ENCODE data around the gene EMP1. TPM values are rescaled to one million over a fixed set of nuclear protein-coding genes. Genes with fewer than 3 reads are reported as not detected.

The EMP1 gene
- polyA plus RNA-seq, 12 donors, result 93.7 to 319 (median 170) TPM

DNA sequence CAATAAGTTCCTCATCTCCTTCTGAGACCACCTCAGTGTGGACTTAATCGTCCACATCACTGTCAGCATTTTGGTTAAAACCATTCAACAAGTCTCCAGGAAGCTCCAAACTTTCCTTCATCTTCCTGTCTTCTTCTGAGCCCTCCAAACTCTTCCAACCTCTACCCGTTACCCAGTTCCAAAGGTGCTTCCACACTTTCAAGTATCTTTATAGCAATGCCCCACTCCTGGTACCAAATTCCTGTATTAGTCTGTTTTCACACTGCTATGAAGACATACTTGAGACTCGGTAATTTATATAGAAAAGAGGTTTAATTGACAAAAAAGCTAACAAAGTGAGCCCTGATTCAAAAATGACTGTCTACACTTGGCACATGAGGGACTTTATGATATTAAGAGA is 22.8 kb downstream of the EMP1 start:
- no peak for DNase-seq

DNA sequence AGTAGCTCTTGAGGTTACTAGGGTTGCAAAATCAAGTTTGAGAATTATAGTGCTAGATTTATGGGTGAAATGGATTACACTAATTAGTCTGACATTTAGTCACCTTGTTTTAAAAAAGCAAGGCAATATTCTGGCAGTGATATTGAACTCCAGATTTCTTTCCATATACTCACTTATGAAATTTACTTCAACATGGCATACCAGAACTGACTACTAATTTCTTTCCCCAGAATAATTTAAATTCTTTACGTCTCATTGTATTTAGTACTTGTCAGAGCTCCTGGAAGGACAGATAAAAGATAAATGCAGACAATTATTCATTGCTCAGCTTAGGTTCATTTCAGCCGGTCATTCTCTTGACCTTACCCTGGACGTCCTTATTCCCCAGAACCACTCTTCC is 24.3 kb downstream of the EMP1 start:
- DNase-seq, result no peak

DNA sequence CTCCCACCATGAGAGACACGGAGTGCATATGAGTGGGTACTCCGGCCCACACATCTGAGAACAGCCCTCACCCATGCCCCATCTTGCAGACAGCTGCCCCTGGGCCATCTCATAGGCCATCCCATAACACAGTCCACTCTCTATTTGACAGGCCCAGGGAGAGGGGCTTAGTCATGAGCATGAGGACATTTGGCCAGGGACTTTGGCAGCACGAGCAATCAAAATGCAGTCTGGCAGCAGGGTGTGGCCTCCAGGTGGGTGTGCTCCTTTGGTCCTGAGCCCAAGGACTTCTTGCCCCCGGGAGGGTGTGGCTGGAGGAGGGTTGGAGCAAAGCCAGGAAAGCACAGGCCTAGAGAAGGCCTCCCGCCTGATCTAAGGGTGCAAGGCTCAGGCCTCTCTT is 25.6 kb downstream of the EMP1 start:
- no peak for DNase-seq

DNA sequence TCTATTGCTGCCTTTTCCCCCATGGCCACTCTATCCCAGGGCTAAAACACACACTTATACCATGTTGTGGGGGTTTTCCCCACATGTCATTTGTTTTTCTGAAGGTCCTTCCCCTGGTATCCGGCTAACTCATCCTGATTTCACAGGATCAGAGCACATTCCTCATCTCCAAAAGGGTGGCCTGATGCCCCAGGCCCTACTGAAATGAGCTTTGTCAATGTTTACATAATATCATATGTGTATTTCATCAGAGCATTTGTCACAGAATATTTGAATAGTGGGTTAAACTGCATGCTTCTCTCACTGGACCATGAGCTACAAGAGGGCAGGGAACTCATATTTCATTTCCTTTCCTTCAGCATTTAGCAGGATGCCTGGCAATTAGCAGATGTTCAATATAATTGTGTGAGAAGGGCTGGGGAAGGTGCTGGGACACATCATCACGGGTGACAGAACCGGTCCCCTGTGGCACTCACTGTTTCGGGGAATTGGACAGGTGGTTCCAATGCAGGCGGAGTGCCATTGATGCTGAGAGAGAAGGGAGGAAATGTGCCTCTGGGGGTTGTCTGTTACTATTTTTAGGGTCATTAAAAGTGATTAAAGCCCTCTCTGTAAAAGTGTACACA is 26.8 kb downstream of the EMP1 start:
- no peak for DNase-seq

DNA sequence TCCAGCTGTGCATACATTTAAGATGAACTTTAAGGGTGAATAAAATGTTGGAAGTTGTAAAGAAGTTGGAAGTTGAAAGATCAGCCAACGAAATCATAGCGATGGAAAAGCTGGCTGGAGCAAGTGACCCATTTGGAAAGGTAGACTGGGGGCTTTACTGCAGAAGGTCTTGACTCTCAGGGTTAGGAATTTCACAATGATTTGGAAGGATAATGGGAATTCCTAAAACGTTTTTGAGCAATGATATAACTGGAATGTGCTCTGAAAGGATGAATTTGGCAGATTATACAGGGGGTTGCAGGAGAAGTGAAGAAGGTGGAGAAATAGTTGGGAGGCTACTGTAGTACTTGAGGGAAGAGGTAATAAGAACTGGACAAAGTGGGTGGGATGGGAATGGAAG is 27.4 kb downstream of the EMP1 start:
- no peak for DNase-seq

DNA sequence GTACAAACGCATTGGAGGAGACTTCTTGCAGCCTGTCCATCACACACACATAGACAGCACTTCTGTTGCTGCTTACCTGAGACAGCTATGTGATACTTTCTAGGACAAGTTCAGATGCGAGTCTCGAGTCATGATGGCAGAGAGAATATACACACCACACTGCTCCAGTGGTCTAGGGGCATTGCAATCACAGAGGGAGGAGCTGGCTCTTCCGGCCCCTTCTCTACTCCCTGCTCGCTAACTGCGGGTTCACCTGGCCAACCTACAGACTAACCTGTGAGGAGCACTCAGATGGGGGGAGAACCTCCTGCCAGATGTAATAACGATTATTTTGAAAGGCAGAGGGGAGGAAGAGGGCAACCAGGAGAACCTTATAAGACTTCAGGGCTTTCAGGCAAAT is 30.7 kb downstream of the EMP1 start:
- DNase-seq, result no peak

DNA sequence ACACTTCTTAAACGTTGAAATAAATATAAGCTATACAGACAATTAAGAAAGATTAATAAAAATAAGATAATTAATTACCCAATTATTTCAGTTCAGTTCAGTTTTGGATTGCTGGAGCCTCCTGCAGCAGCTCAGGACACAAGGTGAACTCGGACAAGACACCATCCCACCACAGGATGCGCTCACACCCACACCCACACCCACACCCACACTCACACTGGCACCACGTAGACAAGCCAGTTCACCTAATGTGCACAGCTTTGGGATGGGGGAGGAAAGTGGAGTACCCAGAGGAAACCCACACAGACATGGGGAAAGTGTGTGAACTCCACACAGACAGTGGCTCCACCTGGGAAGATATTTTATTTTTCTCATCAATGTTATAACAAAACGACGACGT is 32.1 kb downstream of the EMP1 start:
- DNase-seq, result no peak

DNA sequence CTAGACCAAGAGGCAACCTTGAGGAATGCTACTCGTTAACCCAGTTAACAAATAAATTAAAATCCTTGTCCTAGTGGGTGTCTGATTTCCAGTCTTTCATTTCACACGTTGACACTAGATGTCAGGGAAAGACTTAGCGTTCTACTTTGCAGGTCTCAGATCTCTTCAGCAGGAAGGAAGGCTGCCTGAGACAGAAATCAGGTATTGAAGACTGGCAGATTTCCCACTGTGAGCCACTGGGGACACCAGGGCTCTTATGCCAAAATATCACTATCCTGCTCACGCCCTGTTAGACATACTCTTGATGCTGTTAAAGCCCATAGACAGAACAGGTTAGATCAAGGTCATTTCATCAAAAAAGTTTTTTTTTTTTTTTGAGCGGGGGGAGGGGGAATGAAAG is 33.0 kb downstream of the EMP1 start:
- DNase-seq, result no peak

DNA sequence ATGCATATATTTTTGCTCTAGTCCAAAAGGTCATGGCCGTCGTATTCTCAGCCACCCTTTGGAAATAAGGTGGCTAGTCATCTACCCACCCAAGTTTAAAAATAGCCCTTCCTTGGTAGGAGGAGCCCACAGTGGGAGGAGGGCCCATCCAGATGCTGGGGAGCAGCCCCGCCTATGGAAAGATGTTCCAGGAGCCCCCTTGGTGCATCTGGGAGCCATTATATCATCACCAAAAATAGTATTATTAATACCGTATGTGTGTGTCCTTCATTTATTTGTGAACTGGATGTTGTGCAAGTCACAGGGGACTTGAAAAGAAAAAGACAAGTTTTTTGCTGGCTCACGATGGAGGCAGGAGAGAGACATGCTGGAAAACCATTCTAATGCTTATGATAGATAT is 34.0 kb downstream of the EMP1 start:
- DNase-seq, result peak; percentile 71

DNA sequence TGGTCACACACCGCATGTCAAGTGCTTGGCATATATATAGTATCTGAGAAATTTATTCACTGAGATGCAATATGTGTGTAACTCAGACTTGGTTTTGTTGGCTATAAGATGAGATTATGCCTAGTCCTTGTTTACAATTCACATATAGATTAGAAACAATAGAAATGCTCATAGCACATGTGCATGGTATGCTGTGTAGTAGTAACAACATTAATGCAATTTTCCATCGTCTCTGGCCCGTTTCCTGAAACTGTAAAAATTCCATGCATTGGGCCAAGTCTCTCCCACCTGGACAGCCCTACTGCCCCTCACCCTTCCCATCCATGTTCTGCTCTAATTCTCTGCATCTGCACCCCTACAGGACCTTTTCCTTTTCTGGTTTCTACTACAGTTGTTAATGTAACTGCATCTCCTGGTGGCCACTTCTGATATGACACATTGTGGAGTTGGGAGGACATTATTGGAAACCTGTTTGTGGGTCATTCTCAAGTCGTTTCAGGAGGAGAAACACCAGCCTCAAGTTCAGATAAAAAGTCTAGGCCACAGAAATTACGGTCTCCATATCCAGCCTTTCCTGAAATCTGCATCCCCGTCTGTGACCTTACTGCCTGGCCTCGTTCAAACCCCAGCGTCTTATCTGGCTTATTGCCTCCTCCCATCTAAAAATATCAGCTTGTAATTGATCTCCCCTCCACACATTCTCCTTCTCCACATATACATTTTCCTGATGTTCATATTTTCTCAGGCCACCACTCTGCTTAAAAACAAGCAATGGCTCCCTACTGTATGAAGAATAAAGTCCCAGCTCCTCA is 37.5 kb downstream of the EMP1 start:
- peak; percentile 75 for DNase-seq

DNA sequence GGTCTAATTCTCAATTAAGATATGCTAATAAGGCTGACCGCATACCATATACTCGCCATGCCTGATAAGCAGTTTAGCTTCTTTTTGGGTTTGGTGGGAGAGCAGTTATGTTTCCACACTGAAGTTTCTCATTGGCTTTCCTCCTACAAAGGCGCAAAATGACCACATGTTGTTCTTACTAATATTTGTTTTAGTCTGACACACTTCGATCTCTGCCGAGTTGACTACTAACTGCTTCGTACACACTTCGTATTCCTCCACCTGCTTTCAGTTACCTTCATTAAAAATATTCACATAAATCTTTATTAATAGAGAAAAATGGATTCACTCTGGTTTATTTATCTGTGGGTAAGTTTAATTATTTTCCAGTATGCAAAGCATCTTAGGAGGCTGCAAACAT is 41.7 kb downstream of the EMP1 start:
- DNase-seq, result no peak

DNA sequence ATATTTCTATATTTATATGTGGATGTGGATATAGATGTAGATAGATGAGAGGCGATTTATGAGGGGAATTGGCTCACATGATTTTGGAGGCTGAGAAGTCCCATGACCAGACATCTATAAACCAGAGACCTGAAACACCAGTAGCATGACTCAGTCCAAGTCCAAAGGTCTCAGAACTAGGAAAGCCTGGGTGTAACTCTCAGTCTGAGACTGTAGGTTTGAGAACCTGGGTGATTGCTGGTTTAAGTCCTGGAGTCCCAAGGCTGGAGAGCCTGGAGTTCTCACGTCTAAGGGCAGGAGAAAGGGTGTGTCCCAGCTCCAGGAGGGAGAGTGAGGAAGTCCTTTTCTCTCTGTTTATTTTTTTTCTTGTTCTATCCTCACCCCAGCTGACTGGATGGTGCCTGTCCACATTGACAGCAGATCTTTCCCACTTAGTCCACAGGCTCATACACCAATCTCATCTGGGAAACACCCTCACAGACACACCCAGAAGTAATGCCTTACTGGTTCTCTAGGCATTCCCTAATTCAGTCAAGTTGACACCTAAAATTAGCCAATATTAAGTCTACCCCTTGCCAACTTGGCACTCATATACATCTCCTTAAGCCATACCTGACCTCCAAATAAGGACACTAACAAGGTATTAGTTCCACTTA is 45.4 kb downstream of the EMP1 start:
- DNase-seq, result no peak

DNA sequence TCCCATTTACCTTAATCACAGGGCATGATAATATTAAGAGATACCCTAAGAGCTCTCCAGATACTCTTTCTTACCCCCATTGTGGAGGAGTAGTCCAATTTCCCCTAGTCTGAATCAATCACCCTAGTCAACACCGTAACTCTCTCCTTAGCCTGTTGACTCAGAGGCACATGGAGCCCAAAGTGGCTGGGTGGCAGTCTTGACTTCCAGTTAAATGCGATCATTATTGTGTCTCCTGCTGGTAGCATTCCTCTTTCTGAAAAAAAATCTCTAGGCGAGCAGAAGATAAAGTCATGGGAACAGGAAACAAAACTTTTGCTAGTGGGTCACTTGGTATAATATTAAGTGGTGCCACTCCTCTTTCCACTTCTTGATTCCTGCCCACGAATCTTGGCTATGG is 46.4 kb downstream of the EMP1 start:
- no peak for DNase-seq

DNA sequence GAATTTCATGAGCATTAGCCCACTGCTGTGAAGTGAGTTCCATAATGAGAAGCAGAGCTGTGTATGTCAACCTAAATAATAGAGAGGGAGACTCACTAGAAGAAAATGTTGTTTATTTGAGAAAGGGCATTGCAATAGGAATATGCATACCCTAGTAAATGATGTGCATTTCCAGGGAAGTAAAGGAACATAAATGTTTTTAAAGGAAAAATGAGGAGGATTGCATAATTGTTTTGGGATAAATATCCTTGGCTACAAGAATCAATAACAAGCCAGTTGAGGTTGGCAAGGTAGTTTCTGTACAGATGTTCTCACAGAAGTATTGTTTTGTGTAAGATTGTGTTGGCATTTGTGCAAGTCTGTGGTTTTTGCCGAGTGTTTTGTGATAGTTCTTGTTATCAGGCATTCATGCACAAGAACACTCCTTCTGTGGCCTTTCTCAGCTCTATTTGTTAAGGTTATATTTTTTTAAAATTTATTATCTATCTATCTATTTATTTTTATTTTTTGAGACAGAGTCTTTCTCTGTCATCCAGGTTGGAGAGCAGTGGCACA is 47.1 kb downstream of the EMP1 start:
- no peak for DNase-seq

DNA sequence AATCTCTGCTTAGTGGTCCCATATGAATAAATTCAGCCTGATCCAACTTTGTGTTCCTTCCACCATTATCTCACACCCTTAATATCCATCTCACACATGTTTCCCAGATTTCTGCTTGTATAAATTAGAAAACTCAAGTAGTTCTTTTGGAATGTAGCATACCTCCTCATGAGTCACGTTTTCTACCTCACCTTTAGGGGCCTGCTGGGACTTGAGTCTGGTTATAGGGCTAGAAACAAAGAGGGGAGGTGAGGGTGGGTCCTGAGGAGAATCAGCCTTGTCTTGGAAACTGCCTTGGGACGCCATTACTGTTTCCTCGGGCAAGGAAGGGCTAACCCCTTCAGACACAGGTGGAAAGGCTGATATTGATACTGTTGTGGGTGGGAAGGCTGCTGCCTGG is 51.1 kb downstream of the EMP1 start:
- DNase-seq, result no peak

DNA sequence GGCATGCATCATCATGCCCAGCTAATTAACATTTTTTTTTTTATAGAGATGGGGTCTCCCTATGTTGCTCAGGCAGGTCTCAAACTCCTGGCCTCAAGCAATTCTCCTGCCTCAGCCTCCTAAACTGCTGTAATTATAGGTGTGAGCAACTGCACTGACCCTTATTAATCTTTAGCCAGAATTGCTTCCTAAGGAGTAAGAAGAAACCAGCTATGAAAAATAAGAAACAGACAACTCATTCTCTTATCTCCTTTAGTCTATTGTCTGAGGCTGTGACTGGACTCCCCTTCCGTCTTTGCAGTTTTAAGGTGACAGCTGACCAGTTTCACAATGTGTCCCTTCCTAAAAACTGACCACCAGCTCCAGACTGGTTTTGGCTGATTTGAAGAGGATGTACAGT is 52.4 kb downstream of the EMP1 start:
- no peak for DNase-seq

DNA sequence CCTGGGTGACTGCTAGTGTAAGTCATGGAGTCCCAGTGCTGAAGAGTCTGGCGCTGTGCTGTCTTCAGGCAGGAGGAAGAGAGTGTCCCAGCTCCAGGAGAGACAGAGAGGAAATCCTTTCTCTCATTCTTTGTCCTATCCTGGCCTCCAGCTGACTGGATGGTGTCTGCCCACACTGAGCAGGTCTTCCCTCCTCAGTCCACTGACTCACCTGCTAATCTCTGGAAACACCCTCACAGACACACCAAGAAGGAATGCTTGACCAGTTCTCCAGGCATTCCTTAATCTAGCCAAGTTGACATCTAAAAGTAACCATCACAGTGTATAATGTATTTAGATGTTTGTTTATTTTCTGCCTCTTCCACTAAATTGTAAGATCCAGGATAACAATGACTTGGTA is 53.9 kb downstream of the EMP1 start:
- DNase-seq, result no peak

DNA sequence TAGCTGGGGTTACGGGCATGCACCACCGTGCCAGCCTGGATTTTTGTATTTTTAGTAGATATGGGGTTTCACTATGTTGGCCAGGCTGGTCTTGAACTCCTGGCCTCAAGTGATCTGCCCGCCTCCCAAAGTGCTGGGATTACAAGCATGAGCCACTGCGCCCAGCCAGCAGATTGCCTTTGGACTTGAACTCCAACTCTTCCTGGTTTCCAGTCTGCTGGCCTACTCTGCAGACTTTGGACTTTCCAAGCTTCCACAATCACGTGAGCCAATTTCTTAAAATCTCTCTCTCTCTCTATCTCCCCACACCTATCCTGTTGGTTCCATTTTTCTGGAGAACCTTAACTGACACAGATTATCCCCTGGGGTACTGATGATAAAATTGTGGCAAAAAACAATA is 55.0 kb downstream of the EMP1 start:
- no peak for DNase-seq

DNA sequence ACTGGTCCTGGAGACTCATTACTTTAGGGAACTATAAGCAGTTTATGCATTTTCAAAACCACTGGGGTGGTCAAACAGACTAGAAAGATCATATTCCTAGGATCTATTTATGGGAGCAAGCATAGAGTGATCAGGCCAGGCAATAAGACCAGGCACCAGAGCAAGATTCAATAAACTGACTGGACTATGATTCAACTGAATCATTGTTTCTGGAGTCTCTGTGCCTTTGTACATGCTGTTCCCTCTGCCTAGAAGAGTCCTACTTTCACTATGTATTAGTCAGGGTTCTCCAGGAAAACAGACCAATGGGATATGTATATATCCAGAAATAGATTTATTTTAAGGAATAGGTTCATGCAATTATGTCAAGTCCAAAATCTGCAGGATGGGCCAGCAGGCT is 55.5 kb downstream of the EMP1 start:
- no peak for DNase-seq

DNA sequence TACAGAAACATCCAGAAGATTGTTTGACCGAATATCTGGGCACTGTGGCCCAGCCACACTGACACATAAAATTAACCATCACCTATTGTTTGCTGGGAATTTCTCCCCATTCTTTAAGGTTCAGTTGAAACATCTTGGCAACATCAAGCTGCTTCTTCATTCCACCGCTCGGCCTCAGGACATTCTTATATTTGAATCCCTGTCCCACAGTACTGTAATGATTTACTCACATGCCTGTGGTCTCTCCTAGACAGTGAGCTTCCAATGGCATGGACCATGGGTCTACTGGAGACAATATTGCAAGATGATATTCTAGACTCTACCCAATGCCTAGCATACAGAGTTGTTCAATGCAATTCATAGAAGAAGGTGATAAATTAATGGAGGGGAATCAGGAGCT is 56.1 kb downstream of the EMP1 start:
- no peak for DNase-seq

DNA sequence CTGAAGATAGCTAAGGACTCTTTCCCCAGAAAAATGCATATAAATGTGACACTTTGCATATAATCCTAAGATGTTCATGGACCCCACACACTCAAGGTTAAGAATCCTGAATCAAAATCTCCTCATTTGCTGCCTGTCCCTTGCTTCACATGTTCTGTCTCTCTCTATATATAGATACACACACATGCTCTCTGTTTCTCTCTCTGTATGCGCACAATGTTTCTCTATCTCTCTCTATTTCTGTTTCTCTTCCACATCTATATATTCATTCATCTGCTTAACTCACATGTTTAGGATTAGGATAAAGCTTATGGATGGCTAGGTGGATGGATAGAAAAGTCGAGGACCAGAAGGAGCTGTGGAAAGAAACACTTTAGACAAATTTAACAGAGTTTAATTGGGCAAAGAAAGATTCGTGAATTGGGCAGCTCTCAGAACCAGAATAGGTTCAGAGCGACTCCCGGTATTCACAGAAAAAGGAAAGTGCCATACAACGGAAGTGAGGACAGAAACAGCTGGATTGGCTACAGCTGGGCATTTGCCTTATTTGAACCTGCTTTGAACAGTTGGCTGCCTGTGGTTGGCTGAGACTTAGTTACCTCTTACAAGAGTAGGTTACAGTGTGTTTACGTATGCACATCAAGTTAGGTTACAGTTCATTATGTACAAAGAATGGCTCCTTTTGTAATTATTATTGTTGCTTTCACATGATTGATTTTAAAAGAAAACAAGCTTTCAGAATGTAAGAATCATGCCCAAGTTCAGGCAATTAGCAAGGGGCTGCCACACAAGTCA is 57.6 kb downstream of the EMP1 start:
- no peak for DNase-seq

Data from muscle of arm (tissue), 12 donors.